ENCODE results near the gene KLHDC9.

Gene KLHDC9

GRCh38 chr1:161081519-161081918 lies 16.6 kb upstream of the KLHDC9 start:
- no peaks in the 10 kb centered on the region for H3K36me3 ChIP-seq (ENCODE audit: control insufficient read depth in 1 of 2, insufficient read depth in 2 of 2, low read depth in 1 of 2, low read length in 2 of 2)
- WGBS = 76% methylated on average over 5 of the region's 5 CpGs

GRCh38 chr1:161082483-161082882 lies 15.7 kb upstream of the KLHDC9 start:
- H3K36me3 ChIP-seq (ENCODE audit: control insufficient read depth in 1 of 2, insufficient read depth in 2 of 2, low read depth in 1 of 2, low read length in 2 of 2) = no peaks in the 10 kb centered on the region
- no peak overlapping the region for H2AK5ac ChIP-seq (ENCODE audit: low read length, severe bottlenecking)
- peak overlapping the region; percentile 61 for H4K8ac ChIP-seq (ENCODE audit: low read length)
- H2BK120ac ChIP-seq (ENCODE audit: low read depth, low read length) = no peak overlapping the region
- WGBS = 94% methylated on average over 2 of the region's 2 CpGs
- H3K4me3 ChIP-seq (ENCODE audit: insufficient read depth in 1 of 2, low read depth in 1 of 2, low read length in 2 of 2) = no peak overlapping the region
- H2BK5ac ChIP-seq (ENCODE audit: low read depth, low read length, poor library complexity, severe bottlenecking) = no peak overlapping the region
- no peak overlapping the region for H4K91ac ChIP-seq (ENCODE audit: low read length)
- peaks cover 23% of the 10 kb centered on the region for H3K4me1 ChIP-seq (ENCODE audit: control insufficient read depth, insufficient read depth, low read depth, low read length)
- H3K9me3 ChIP-seq (ENCODE audit: control insufficient read depth, low read length) = no peaks in the 10 kb centered on the region
- H3K9ac ChIP-seq (ENCODE audit: low read length) = peak overlapping the region; percentile 86
- H3K4me2 ChIP-seq (ENCODE audit: low read length, poor library complexity, severe bottlenecking) = no peak overlapping the region
- no peak overlapping the region for H3K14ac ChIP-seq (ENCODE audit: low read length in 2 of 2)
- peak overlapping the region in 1 of 2 experiments; percentile 49 for H3K18ac ChIP-seq (ENCODE audit: low read depth in 1 of 2, low read length in 2 of 2)
- H3K27me3 ChIP-seq (ENCODE audit: control insufficient read depth in 1 of 2, insufficient read depth in 1 of 2, low read length in 2 of 2) = no peaks in the 10 kb centered on the region
- peak overlapping the region; percentile 31 to 41 for H2BK12ac ChIP-seq (ENCODE audit: low read length in 2 of 2)
- no peaks in the 10 kb centered on the region for H3K79me1 ChIP-seq (replicated peaks; ENCODE audit: low read length, poor library complexity, severe bottlenecking)
- no peak overlapping the region for H2AFZ ChIP-seq (ENCODE audit: low read depth, low read length)
- no peak overlapping the region for H3K4ac ChIP-seq (ENCODE audit: low read depth in 1 of 2, low read length in 2 of 2)
- no peak overlapping the region for H3K27ac ChIP-seq (ENCODE audit: low read length, poor library complexity, severe bottlenecking)
- no peak overlapping the region for H3K23ac ChIP-seq (ENCODE audit: low read length in 2 of 2)
- no peak for DNase-seq
- H2BK15ac ChIP-seq (ENCODE audit: low read depth, poor library complexity, severe bottlenecking) = peak overlapping the region; percentile 76

More at GRCh38 chr1:161081519-161081918, 16.6 kb upstream of the KLHDC9 start:
- Histone ChIP-seq H3K4me3 (ENCODE audit: insufficient read depth in 1 of 2, low read depth in 1 of 2, low read length in 2 of 2) (no peak overlapping the region), H3K9me3 (ENCODE audit: control insufficient read depth, low read length) (no peaks in the 10 kb centered on the region), H3K18ac (ENCODE audit: low read depth in 1 of 2, low read length in 2 of 2) (no peak overlapping the region), H3K4ac (ENCODE audit: low read depth in 1 of 2, low read length in 2 of 2) (no peak overlapping the region), H3K4me2 (ENCODE audit: low read length, poor library complexity, severe bottlenecking) (no peak overlapping the region), H2AK5ac (ENCODE audit: low read length, severe bottlenecking) (no peak overlapping the region), H2BK15ac (ENCODE audit: low read depth, poor library complexity, severe bottlenecking) (peak overlapping the region; percentile 36), H4K8ac (ENCODE audit: low read length) (no peak overlapping the region), H2BK12ac (ENCODE audit: low read length in 2 of 2) (peak overlapping the region in 1 of 2 experiments; percentile 12), H4K91ac (ENCODE audit: low read length) (no peak overlapping the region), H3K4me1 (ENCODE audit: control insufficient read depth, insufficient read depth, low read depth, low read length) (peaks cover 23% of the 10 kb centered on the region), H3K27ac (ENCODE audit: low read length, poor library complexity, severe bottlenecking) (no peak overlapping the region), H2BK120ac (ENCODE audit: low read depth, low read length) (no peak overlapping the region), H2AFZ (ENCODE audit: low read depth, low read length) (no peak overlapping the region), H3K23ac (ENCODE audit: low read length in 2 of 2) (no peak overlapping the region), H3K9ac (ENCODE audit: low read length) (no peak overlapping the region), H2BK5ac (ENCODE audit: low read depth, low read length, poor library complexity, severe bottlenecking) (no peak overlapping the region), H3K14ac (ENCODE audit: low read length in 2 of 2) (no peak overlapping the region), H3K79me1 (replicated peaks; ENCODE audit: low read length, poor library complexity, severe bottlenecking) (no peaks in the 10 kb centered on the region), H3K27me3 (ENCODE audit: control insufficient read depth in 1 of 2, insufficient read depth in 1 of 2, low read length in 2 of 2) (no peaks in the 10 kb centered on the region)
- no peak for DNase-seq

- Histone ChIP-seq H4K8ac (ENCODE audit: low read length) (peak overlapping the region; percentile 91), H2BK5ac (ENCODE audit: low read depth, low read length, poor library complexity, severe bottlenecking) (no peak overlapping the region), H3K36me3 (ENCODE audit: control insufficient read depth in 1 of 2, insufficient read depth in 2 of 2, low read depth in 1 of 2, low read length in 2 of 2) (no peaks in the 10 kb centered on the region), H2AFZ (ENCODE audit: low read depth, low read length) (peak overlapping the region; percentile 30), H3K27me3 (ENCODE audit: control insufficient read depth in 1 of 2, insufficient read depth in 1 of 2, low read length in 2 of 2) (no peaks in the 10 kb centered on the region), H3K18ac (ENCODE audit: low read depth in 1 of 2, low read length in 2 of 2) (peak overlapping the region; percentile 22 to 63), H2AK5ac (ENCODE audit: low read length, severe bottlenecking) (no peak overlapping the region), H3K23ac (ENCODE audit: low read length in 2 of 2) (no peak overlapping the region), H4K91ac (ENCODE audit: low read length) (peak overlapping the region; percentile 28), H3K9ac (ENCODE audit: low read length) (peak overlapping the region; percentile 86), H2BK12ac (ENCODE audit: low read length in 2 of 2) (peak overlapping the region; percentile 9 to 45), H3K4ac (ENCODE audit: low read depth in 1 of 2, low read length in 2 of 2) (peak overlapping the region in 1 of 2 experiments; percentile 9), H3K4me2 (ENCODE audit: low read length, poor library complexity, severe bottlenecking) (no peak overlapping the region), H3K4me3 (ENCODE audit: insufficient read depth in 1 of 2, low read depth in 1 of 2, low read length in 2 of 2) (peak overlapping the region in 1 of 2 experiments; percentile 8), H3K9me3 (ENCODE audit: control insufficient read depth, low read length) (no peaks in the 10 kb centered on the region), H2BK15ac (ENCODE audit: low read depth, poor library complexity, severe bottlenecking) (peak overlapping the region; percentile 92), H3K14ac (ENCODE audit: low read length in 2 of 2) (no peak overlapping the region), H2BK120ac (ENCODE audit: low read depth, low read length) (peak overlapping the region; percentile 2), H3K4me1 (ENCODE audit: control insufficient read depth, insufficient read depth, low read depth, low read length) (peaks cover 23% of the 10 kb centered on the region), H3K79me1 (replicated peaks; ENCODE audit: low read length, poor library complexity, severe bottlenecking) (no peaks in the 10 kb centered on the region), H3K27ac (ENCODE audit: low read length, poor library complexity, severe bottlenecking) (no peak overlapping the region)
- peak; percentile 97 for DNase-seq
- WGBS = 35% methylated on average over 8 of the region's 8 CpGs
Measured at GRCh38 chr1:161082996-161083747, 15.0 kb upstream of the KLHDC9 start.

- Histone ChIP-seq H2BK15ac (ENCODE audit: low read depth, poor library complexity, severe bottlenecking) (peak overlapping the region; percentile 92), H3K4me3 (ENCODE audit: insufficient read depth in 1 of 2, low read depth in 1 of 2, low read length in 2 of 2) (no peak overlapping the region), H2BK120ac (ENCODE audit: low read depth, low read length) (peak overlapping the region; percentile 2), H2BK12ac (ENCODE audit: low read length in 2 of 2) (peak overlapping the region in 1 of 2 experiments; percentile 8), H2BK5ac (ENCODE audit: low read depth, low read length, poor library complexity, severe bottlenecking) (no peak overlapping the region), H3K36me3 (ENCODE audit: control insufficient read depth in 1 of 2, insufficient read depth in 2 of 2, low read depth in 1 of 2, low read length in 2 of 2) (no peaks in the 10 kb centered on the region), H3K4me2 (ENCODE audit: low read length, poor library complexity, severe bottlenecking) (no peak overlapping the region), H4K91ac (ENCODE audit: low read length) (peak overlapping the region; percentile 28), H2AFZ (ENCODE audit: low read depth, low read length) (peak overlapping the region; percentile 30), H3K14ac (ENCODE audit: low read length in 2 of 2) (no peak overlapping the region), H3K4me1 (ENCODE audit: control insufficient read depth, insufficient read depth, low read depth, low read length) (peaks cover 26% of the 10 kb centered on the region), H3K27ac (ENCODE audit: low read length, poor library complexity, severe bottlenecking) (no peak overlapping the region), H3K9ac (ENCODE audit: low read length) (peak overlapping the region; percentile 86), H3K4ac (ENCODE audit: low read depth in 1 of 2, low read length in 2 of 2) (peak overlapping the region in 1 of 2 experiments; percentile 9), H3K27me3 (ENCODE audit: control insufficient read depth in 1 of 2, insufficient read depth in 1 of 2, low read length in 2 of 2) (no peaks in the 10 kb centered on the region), H4K8ac (ENCODE audit: low read length) (peak overlapping the region; percentile 91), H3K23ac (ENCODE audit: low read length in 2 of 2) (no peak overlapping the region), H3K18ac (ENCODE audit: low read depth in 1 of 2, low read length in 2 of 2) (peak overlapping the region; percentile 22 to 63), H3K79me1 (replicated peaks; ENCODE audit: low read length, poor library complexity, severe bottlenecking) (no peaks in the 10 kb centered on the region), H2AK5ac (ENCODE audit: low read length, severe bottlenecking) (no peak overlapping the region), H3K9me3 (ENCODE audit: control insufficient read depth, low read length) (no peaks in the 10 kb centered on the region)
- peak; percentile 23 for DNase-seq
- 78% methylated on average over 10 of the region's 10 CpGs for WGBS
Measured at GRCh38 chr1:161083748-161084596, 14.2 kb upstream of the KLHDC9 start.
